WERI-Rb-1 (cell line): ENCODE results near the gene XRCC6.

Source experiments
- DNase-seq: peaks from one replicate; pipeline ENCODE4 v3.0.0-alpha.2; 2020
- H3K27ac ChIP-seq: fragments of 250-450 bp; sonication (Bioruptor Pico); 2 replicates; pipeline ENCODE4 v1.5.1; 2020; ENCODE audit warnings: mild to moderate bottlenecking, moderate library complexity
- H3K27me3 ChIP-seq: fragments of 250-450 bp; sonication (Bioruptor Pico); 2 replicates; pipeline ENCODE4 v1.5.1; 2021; ENCODE audit warnings: mild to moderate bottlenecking, low read depth, moderate library complexity; ENCODE audit not compliant: insufficient read depth, severe bottlenecking
- H3K36me3 ChIP-seq: fragments of 250-450 bp; sonication (Bioruptor Pico); 2 replicates; pipeline ENCODE4 v1.5.1; 2020; ENCODE audit warnings: mild to moderate bottlenecking, moderate library complexity
- H3K4me3 ChIP-seq: 2 replicates; pipeline ENCODE4 v1.5.1; 2011; ENCODE audit warnings: low read depth, mild to moderate bottlenecking, control low read depth, low read length
- H3K9me3 ChIP-seq: fragments of 250-450 bp; sonication (Bioruptor Pico); 2 replicates; pipeline ENCODE4 v1.5.1; 2021; ENCODE audit warnings: mild to moderate bottlenecking, moderate library complexity; ENCODE audit not compliant: severe bottlenecking
- TF ChIP-seq, protein P1 (sequence below): IDR thresholded peaks from 2 replicates; pipeline ENCODE4 v1.5.1; 2011; ENCODE audit warnings: low read depth, mild to moderate bottlenecking, control low read depth, inconsistent platforms, low read length

Gene XRCC6

DNA sequence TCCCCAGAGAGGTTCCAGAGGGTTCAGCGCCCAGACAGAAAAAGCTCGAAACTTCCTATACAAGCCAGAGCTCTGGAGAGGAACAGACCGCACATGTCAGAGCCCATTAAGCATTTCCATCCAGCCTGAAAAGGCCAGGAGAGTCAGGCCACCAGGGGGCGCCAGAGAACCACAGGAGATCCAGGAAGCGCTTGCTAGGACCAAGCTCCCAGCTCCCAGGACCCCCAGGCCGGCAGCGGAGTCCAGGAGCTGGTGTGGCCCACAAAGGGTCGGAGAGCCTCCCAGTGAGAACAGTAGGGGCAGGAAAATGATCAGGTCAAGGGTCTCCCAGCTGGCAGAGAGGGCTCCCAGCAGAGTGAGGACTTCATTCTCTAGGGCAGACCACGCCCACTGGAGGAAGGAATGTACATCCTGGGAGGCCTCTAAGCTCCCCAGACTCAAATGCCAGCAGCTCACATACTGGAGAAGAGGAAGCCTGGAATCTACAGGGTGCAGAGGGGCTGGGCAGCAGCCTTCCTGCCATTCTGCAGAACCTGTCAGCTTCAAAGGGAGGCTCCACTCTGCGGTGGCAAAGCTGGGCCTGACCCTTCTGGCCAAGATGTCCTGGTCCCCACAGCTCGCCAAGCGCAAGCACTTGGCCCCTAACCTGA is 76.2 kb downstream of the XRCC6 start:
- Histone ChIP-seq H3K9me3 (no peaks in the 10 kb centered on the region), H3K27me3 (no peaks in the 10 kb centered on the region), H3K36me3 (no peaks in the 10 kb centered on the region), H3K4me3 (peak overlapping the region; percentile 5; the same call in 1 of the 2 replicates), H3K27ac (peak overlapping the region; percentile 7; the same call in 1 of the 2 replicates)
- DNase-seq: peak; percentile 92
- TF ChIP-seq, protein P1, sequence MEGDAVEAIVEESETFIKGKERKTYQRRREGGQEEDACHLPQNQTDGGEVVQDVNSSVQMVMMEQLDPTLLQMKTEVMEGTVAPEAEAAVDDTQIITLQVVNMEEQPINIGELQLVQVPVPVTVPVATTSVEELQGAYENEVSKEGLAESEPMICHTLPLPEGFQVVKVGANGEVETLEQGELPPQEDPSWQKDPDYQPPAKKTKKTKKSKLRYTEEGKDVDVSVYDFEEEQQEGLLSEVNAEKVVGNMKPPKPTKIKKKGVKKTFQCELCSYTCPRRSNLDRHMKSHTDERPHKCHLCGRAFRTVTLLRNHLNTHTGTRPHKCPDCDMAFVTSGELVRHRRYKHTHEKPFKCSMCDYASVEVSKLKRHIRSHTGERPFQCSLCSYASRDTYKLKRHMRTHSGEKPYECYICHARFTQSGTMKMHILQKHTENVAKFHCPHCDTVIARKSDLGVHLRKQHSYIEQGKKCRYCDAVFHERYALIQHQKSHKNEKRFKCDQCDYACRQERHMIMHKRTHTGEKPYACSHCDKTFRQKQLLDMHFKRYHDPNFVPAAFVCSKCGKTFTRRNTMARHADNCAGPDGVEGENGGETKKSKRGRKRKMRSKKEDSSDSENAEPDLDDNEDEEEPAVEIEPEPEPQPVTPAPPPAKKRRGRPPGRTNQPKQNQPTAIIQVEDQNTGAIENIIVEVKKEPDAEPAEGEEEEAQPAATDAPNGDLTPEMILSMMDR: peak; percentile 87

- H3K9me3 ChIP-seq: no peaks in the 10 kb centered on the region
- DNase-seq: no peak
- H3K4me3 ChIP-seq: no peak within 1 kb of the TSS
- no peaks in the 10 kb centered on the region for H3K36me3 ChIP-seq
- H3K27ac ChIP-seq: no peak within 1 kb of the TSS
- TF ChIP-seq, protein P1: no peak
- H3K27me3 ChIP-seq: no peaks in the 10 kb centered on the region
Measured at GRCh38 chr22:41699264-41700107, 78.4 kb downstream of the XRCC6 start, which contains the start of gene MEI1. TSS of gene MEI1 (plus strand) at chr22:41699503. CDS start at chr22:41699539, 36 bp downstream.

GRCh38 chr22:41700108-41700364 is 78.9 kb downstream of the XRCC6 start:
- DNase-seq: no peak
- no peaks in the 10 kb centered on the region for H3K36me3 ChIP-seq

DNA sequence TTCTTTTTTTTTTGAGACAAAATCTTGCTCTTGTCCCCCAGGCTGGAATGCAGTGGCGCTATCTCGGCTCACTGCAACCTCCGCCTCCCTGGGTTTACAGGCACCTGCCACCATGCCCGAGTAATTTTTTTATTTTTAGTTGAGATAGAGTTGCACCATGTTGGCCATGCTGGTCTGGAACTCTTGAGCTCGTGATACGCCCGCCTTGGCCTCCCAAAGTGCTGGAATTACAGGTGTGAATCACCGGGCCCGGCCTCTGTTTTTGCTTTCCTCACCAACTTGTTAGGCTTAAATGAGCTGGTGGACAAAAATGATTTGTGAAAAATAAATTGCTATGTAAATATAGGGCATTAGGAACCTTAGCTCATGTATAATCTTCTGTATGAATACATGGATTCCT is 81.7 kb downstream of the XRCC6 start:
- Histone ChIP-seq H3K27me3 (no peaks in the 10 kb centered on the region), H3K27ac (no peak overlapping the region), H3K4me3 (no peak overlapping the region), H3K36me3 (no peaks in the 10 kb centered on the region), H3K9me3 (no peaks in the 10 kb centered on the region)
- DNase-seq: no peak
- TF ChIP-seq, protein P1: no peak

More at GRCh38 chr22:41700108-41700364, 78.9 kb downstream of the XRCC6 start:
- H3K27me3 ChIP-seq: no peaks in the 10 kb centered on the region
- H3K9me3 ChIP-seq: no peaks in the 10 kb centered on the region
- TF ChIP-seq, protein P1: no peak
- H3K4me3 ChIP-seq: no peak overlapping the region
- H3K27ac ChIP-seq: no peak overlapping the region

DNA sequence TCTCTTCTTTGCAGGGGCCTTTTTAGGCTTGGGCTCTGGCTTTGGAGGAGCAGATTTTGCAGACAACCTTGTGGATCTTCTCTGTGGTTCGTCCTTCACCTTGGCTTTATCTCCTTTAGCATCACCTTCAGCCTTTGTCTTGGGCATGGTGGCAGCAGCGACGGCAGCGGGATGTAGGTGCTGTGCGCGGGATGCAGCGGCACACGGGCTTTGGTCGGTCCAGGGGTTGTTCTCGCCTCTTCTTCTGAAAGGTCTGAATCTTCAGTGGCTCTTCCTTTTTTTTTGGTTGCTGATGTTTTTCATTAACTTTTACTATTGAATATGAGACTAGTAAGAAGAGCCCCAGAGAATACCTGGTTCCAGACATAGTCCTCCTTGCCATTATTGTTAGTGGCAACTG is 88.2 kb downstream of the XRCC6 start:
- no peak overlapping the region for H3K4me3 ChIP-seq

More for the DNA sequence above, 88.2 kb downstream of the XRCC6 start:
- TF ChIP-seq, protein P1: no peak
- Histone ChIP-seq H3K27ac (no peak overlapping the region), H3K36me3 (no peaks in the 10 kb centered on the region), H3K27me3 (no peaks in the 10 kb centered on the region), H3K9me3 (no peaks in the 10 kb centered on the region)
- DNase-seq: no peak
